ENCODE results near the gene FANCG. TPM values are rescaled to one million over a fixed set of nuclear protein-coding genes. Genes with fewer than 3 reads are reported as not detected.

FANCG gene
- total and polyA plus RNA-seq, 2 of the 8 experiments (the other 6 are each of a cell fraction or from before 2014, with no cell fraction given): 66.6 to 87.1 TPM

DNA sequence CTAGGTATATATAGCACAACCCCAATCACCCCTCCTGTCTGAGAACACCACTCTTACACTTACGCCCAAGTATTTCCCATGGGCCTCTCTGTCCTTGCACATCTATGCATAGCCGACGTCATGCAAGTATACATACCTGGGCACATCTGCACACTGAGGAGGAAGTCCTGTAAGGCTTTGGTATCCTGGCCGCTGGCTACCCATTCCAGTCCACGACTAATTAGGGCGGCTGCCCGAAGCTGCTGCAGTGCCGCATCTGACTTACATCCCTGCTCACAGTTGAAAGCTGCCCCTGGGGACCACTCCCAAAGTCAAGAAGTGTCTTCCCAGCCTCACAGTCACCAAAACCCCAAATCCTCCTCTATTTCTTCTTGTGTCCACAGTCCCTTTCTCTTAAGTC, 5.0 kb downstream of the FANCG start (continued):
- no peak for TF ChIP-seq RNF2 (IDR thresholded peaks at IDR 0.05; ENCODE audit: borderline replicate concordance, low read depth, low read length, missing control alignments, poor library complexity, severe bottlenecking)

Data from H1 (cell line).